Retinal pigment epithelial cell (primary cell): ENCODE measurements around the gene P2RY14.

ENCODE experiments used
- DNase-seq: peaks from one replicate; pipeline ENCODE4 v3.0.0-alpha.2; 2010; ENCODE audit warnings: low read depth
- H3K4me3 ChIP-seq: 2 replicates; pipeline ENCODE4 v1.5.1; 2011; ENCODE audit warnings: mild to moderate bottlenecking, low read length, control low read depth, moderate library complexity
- TF ChIP-seq, protein P1 (sequence below): conservative IDR thresholded peaks from 2 replicates; pipeline ENCODE4 v1.5.1; 2011; ENCODE audit warnings: low read depth, low read length, control low read depth, inconsistent platforms

P2RY14 gene

DNA sequence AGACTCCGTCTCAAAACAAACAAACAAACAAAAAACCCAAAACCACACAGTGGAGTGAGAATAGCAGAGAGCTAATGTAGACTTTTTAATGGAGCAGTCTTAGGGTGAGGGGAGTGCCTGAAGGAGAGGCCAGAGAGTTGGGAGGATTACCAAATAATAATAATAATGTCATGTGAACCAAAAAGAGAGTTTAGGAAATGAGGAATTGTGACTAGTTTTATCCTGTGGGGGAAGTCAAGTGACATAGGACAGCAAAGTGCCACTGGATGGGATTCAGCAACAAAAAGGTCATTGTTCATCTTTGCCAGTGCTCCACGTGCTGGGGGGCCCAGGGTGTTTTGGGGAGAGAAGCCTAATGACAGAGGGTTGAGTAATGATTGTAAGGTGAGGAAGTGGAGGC lies 25.4 kb upstream of the P2RY14 start:
- TF ChIP-seq, protein P1, sequence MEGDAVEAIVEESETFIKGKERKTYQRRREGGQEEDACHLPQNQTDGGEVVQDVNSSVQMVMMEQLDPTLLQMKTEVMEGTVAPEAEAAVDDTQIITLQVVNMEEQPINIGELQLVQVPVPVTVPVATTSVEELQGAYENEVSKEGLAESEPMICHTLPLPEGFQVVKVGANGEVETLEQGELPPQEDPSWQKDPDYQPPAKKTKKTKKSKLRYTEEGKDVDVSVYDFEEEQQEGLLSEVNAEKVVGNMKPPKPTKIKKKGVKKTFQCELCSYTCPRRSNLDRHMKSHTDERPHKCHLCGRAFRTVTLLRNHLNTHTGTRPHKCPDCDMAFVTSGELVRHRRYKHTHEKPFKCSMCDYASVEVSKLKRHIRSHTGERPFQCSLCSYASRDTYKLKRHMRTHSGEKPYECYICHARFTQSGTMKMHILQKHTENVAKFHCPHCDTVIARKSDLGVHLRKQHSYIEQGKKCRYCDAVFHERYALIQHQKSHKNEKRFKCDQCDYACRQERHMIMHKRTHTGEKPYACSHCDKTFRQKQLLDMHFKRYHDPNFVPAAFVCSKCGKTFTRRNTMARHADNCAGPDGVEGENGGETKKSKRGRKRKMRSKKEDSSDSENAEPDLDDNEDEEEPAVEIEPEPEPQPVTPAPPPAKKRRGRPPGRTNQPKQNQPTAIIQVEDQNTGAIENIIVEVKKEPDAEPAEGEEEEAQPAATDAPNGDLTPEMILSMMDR = no peak
- H3K4me3 ChIP-seq = no peak overlapping the region
- no peak for DNase-seq

DNA sequence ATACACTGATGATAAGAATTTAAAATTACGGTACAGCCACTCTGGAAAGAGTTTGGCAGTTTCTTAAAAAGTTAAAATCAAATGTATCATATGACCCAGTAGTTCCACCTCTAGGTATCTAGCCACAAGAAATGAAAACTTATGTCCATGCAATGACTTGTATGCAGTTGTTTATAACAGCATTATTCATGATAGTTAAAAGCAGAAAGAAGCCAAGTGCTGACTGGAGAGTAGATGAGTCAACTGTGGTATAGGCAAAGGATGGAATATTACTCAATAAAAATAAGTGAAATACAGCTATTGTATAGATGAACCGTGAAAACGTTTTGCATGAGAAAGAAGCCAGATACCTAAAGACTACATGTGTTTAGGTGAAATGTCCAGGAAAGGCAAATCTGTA lies 23.4 kb upstream of the P2RY14 start:
- no peak overlapping the region for H3K4me3 ChIP-seq
- TF ChIP-seq, protein P1 = no peak
- DNase-seq = no peak

DNA sequence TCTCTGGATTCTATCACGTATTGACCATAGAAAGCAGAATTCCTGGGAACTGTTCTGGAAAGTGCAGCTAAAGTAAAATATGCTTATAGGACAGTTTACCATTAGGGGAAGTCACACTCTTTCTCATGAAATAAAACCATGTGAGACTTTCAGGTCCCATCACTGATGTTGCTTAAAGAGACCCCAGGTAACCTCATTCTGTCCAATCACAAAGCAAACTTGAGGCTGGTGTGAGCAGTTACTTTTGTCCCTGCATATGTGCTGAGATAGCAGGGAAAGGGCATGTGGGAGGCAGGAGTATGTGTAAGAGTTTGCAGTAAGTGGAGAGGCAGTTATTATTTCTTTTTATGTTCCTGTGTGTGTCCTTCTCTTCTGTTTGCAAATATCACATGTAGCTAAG lies 22.2 kb upstream of the P2RY14 start:
- no peak for DNase-seq
- H3K4me3 ChIP-seq = no peak overlapping the region
- TF ChIP-seq, protein P1 = no peak

DNA sequence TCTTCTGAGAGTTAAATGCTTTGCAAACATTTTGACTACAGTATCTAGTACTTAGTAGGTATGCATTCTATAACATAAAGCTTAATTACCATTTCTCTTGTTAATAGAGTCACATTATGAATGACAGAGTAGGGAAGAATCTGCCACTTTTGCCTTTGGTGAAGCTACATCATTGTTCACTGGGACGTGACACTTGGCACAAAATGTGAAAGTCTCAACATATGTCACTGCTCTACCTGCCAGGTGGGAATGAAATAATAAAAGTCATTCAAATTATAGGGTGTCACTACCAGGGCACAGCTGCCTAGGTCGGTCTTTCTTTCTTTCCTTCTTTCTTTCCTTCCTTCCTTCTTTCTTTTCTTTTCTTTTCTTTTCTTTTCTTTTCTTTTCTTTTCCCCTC lies 20.7 kb upstream of the P2RY14 start:
- no peak for DNase-seq
- TF ChIP-seq, protein P1 = no peak
- no peak overlapping the region for H3K4me3 ChIP-seq

DNA sequence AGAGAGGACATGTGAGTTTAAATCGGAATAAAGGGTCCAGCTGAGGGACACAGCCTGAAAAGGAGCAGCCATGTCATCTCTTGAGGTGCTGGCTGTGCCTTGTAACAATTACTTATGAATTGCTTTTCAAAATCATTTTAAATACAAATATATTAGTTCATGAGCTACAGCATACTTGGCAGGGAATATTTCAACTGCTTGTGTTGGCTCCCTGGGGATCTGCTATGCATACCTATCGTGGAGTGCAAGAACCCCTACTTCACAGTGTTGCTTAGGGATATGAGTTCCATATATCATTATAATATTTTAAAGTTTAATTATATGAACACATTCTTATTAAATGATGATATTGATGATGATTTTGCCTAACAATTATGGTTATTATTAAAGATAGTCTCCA lies 19.1 kb upstream of the P2RY14 start:
- H3K4me3 ChIP-seq = no peak overlapping the region
- DNase-seq = no peak
- TF ChIP-seq, protein P1 = no peak

DNA sequence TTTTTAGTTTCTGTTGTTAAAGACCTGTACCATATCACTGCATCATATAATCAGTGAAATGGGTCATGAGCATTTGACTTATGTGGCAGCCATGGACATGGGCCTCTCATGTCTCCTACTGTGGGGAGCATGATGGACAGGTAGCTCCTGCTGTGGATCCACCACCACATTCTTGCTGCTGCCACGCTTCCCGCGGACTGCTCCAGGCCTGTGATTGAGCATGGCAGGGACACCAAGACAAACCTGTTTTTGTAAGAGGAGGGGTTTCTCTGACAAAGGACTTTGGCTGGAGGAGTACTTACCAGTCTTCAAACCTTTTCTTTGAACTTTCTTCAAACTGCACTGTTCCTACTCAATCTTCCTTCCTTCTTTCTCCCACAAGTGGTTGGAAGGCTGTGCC lies 17.9 kb upstream of the P2RY14 start:
- no peak overlapping the region for H3K4me3 ChIP-seq
- DNase-seq = no peak
- TF ChIP-seq, protein P1 = no peak

DNA sequence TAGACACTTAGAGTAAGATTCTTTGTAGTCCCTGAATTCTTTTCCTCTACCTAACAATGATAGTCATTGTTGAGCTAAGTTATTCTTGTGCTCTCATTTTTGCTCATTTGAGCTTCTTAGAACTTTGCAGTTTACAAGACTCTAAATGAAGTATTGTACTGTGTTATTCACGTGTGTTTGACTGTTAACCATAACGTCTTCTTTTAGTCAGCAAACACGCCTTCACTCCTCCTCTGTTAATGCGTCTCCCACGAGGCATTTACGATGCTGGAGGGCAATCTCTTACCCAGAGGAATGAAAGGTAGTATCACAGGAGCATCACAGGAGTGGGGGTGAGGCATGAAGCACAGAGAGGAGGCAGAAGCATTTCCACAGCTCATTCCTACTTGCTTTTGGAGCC lies 14.8 kb upstream of the P2RY14 start:
- no peak for DNase-seq
- TF ChIP-seq, protein P1 = no peak

More for the DNA sequence above, 14.8 kb upstream of the P2RY14 start:
- H3K4me3 ChIP-seq = no peak overlapping the region
